Measurements from ENCODE around the gene CNOT9. TPM values are rescaled to one million over a fixed set of nuclear protein-coding genes. Genes with fewer than 3 reads are reported as not detected.

The CNOT9 gene
- total RNA-seq, 1 experiment from 2014 or later = 45.8 TPM

DNA sequence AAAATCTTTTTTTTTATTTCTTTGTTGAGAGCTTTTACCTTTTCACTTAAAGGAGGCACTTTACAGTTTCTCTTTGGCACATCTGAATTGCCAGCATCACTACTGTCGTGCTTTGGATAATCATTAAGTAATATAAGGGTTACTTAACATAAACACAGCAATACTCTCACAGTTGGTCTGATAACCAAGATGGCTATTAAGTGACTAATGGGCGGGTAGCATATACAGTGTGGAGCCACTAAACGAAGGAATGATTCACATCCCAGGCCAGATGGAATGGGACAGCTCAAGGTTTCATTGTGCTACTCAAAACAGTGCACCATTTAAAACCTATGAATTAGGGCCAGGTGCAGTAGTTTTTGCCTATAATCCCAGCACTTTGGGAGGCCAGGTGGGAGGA lies 28.6 kb upstream of the CNOT9 start:
- TF ChIP-seq EZH2 (IDR thresholded peaks at IDR 0.05; ENCODE audit: low read depth) = no peak
- TF ChIP-seq, protein P1, sequence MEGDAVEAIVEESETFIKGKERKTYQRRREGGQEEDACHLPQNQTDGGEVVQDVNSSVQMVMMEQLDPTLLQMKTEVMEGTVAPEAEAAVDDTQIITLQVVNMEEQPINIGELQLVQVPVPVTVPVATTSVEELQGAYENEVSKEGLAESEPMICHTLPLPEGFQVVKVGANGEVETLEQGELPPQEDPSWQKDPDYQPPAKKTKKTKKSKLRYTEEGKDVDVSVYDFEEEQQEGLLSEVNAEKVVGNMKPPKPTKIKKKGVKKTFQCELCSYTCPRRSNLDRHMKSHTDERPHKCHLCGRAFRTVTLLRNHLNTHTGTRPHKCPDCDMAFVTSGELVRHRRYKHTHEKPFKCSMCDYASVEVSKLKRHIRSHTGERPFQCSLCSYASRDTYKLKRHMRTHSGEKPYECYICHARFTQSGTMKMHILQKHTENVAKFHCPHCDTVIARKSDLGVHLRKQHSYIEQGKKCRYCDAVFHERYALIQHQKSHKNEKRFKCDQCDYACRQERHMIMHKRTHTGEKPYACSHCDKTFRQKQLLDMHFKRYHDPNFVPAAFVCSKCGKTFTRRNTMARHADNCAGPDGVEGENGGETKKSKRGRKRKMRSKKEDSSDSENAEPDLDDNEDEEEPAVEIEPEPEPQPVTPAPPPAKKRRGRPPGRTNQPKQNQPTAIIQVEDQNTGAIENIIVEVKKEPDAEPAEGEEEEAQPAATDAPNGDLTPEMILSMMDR (conservative IDR thresholded peaks at IDR 0.05) = no peak
- BruUV-seq (replicated peaks) = no TSS peak

DNA sequence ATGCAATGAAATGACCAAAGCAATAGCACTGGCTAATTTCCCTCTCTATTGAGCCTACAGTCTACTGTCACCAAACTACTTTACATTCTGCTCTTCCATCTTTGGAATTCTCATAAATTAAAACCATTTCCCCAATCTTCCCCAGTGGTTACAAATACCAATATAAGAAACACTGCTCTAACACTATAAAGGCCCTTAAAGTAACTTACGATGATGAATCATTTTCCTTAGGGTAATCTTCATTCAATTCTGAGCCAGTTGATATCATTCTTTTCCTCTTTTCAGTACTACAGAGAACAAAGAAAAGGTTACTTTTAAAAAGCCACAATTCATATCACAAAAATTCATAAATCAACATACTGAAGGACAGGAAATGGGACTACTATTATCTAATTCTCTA lies 22.6 kb upstream of the CNOT9 start:
- no peak overlapping the region for H2AFZ ChIP-seq
- H3K4me1 ChIP-seq (replicated peaks; ENCODE audit: insufficient read depth) = no peaks in the 10 kb centered on the region
- TF ChIP-seq EZH2 (IDR thresholded peaks at IDR 0.05; ENCODE audit: low read depth) = no peak
- TF ChIP-seq, protein P1 (conservative IDR thresholded peaks at IDR 0.05) = no peak
- H3K4me3 ChIP-seq = no peak overlapping the region
- no peak for DNase-seq
- no peaks in the 10 kb centered on the region for H3K79me2 ChIP-seq (ENCODE audit: low read depth)
- no peaks in the 10 kb centered on the region for H3K9me3 ChIP-seq (ENCODE audit: insufficient read depth, low read depth)
- H3K27me3 ChIP-seq (ENCODE audit: insufficient read depth, low read depth) = no peaks in the 10 kb centered on the region
- peaks cover 38% of the 10 kb centered on the region; the same call in 1 of the 2 replicates for H3K36me3 ChIP-seq (ENCODE audit: low read depth)
- 0 out of 2 replicates have a peak, but pooled peaks cover 5% of the 10 kb centered on the region for H3F3A ChIP-seq (ENCODE audit: insufficient read depth, low read depth)
- no peak overlapping the region for H3K4me2 ChIP-seq
- H4K20me1 ChIP-seq (ENCODE audit: insufficient read depth) = no peaks in the 10 kb centered on the region
- H3K9me2 ChIP-seq (ENCODE audit: insufficient read depth) = no peaks in the 10 kb centered on the region
- intact Hi-C loops (cut with micrococcal nuclease; ENCODE audit: unreplicated experiment) = no loop called here
- H3K27ac ChIP-seq = no peak overlapping the region
- ChIA-PET POLR2A (ENCODE audit: unreplicated experiment) (no interaction called here), CTCF (no interaction called here)
- BruUV-seq (replicated peaks) = no TSS peak

More for the DNA sequence above, 28.6 kb upstream of the CNOT9 start:
- H3K4me1 ChIP-seq (replicated peaks; ENCODE audit: insufficient read depth) = no peaks in the 10 kb centered on the region
- H3K4me3 ChIP-seq = no peak overlapping the region
- peaks cover 28% of the 10 kb centered on the region for H3K36me3 ChIP-seq (ENCODE audit: low read depth)
- POLR2A ChIA-PET (ENCODE audit: unreplicated experiment) = no interaction called here
- H3K79me2 ChIP-seq (ENCODE audit: low read depth) = no peaks in the 10 kb centered on the region
- H3K27me3 ChIP-seq (ENCODE audit: insufficient read depth, low read depth) = no peaks in the 10 kb centered on the region
- CTCF ChIA-PET = no interaction called here
- H3F3A ChIP-seq (ENCODE audit: insufficient read depth, low read depth) = no peaks in the 10 kb centered on the region
- H3K9me3 ChIP-seq (ENCODE audit: insufficient read depth, low read depth) = no peaks in the 10 kb centered on the region
- no peak overlapping the region for H2AFZ ChIP-seq
- intact Hi-C loops (cut with micrococcal nuclease; ENCODE audit: unreplicated experiment) = no loop called here
- DNase-seq = no peak
- H3K4me2 ChIP-seq = no peak overlapping the region
- no peak overlapping the region for H3K27ac ChIP-seq
- H3K9me2 ChIP-seq (ENCODE audit: insufficient read depth) = no peaks in the 10 kb centered on the region
- no peaks in the 10 kb centered on the region for H4K20me1 ChIP-seq (ENCODE audit: insufficient read depth)

DNA sequence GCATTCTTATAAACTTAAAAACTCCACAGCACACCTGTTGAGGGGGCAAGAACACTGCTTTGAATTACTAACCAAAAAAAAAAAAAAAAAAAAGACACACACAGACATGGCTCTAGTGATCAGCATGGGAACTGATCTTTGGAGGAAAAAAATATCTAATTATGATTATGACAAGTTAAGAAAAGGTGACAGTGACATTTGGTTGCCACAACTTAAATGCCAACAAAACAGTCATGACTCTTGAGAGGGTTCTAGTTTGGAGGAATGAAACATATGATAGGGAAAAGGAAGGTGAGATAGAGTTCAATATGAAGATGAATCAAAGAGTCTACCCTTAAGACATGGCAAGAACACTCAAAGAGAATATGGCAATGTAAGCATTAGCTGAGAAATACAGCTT lies 21.1 kb upstream of the CNOT9 start:
- peaks cover 45% of the 10 kb centered on the region for H3K36me3 ChIP-seq (ENCODE audit: low read depth)
- no TSS peak for BruUV-seq (replicated peaks)
- TF ChIP-seq, protein P1 (conservative IDR thresholded peaks at IDR 0.05) = no peak
- TF ChIP-seq EZH2 (IDR thresholded peaks at IDR 0.05; ENCODE audit: low read depth) = no peak

More for the DNA sequence above, 21.1 kb upstream of the CNOT9 start:
- Histone ChIP-seq H3K4me1 (replicated peaks; ENCODE audit: insufficient read depth) (no peaks in the 10 kb centered on the region), H3K4me3 (no peak overlapping the region), H3K4me2 (no peak overlapping the region), H3K79me2 (ENCODE audit: low read depth) (no peaks in the 10 kb centered on the region), H3F3A (ENCODE audit: insufficient read depth, low read depth) (0 out of 2 replicates have a peak, but pooled peaks cover 14% of the 10 kb centered on the region), H3K27ac (no peak overlapping the region), H2AFZ (no peak overlapping the region), H3K9me3 (ENCODE audit: insufficient read depth, low read depth) (no peaks in the 10 kb centered on the region), H4K20me1 (ENCODE audit: insufficient read depth) (no peaks in the 10 kb centered on the region), H3K9me2 (ENCODE audit: insufficient read depth) (no peaks in the 10 kb centered on the region), H3K27me3 (ENCODE audit: insufficient read depth, low read depth) (no peaks in the 10 kb centered on the region)
- POLR2A ChIA-PET (ENCODE audit: unreplicated experiment) = no interaction called here
- DNase-seq = no peak
- CTCF ChIA-PET = interaction anchor here (0.7 kb wide), 1 partner anchor 47 kb away, joined by 13 read pairs; no protein-coding TSS in a partner anchor
- intact Hi-C loops (cut with micrococcal nuclease; ENCODE audit: unreplicated experiment) = no loop called here

All from PC-9 (cell line).